Neural progenitor cell (in vitro differentiated cells): ENCODE results near the gene MIER2.

Experiments
- EZH2 ChIP-seq: fragments of 200-600 bp; sonication (generic); IDR thresholded peaks from 2 replicates; pipeline ENCODE4 v1.6.1; 2017; ENCODE audit warnings: antibody characterized with exemption, mild to moderate bottlenecking, moderate library complexity
- EZH2phosphoT487 ChIP-seq: fragments of 200-600 bp; sonication (generic); IDR thresholded peaks from 2 replicates; pipeline ENCODE4 v1.6.1; 2017; ENCODE audit warnings: antibody characterized with exemption
- TF ChIP-seq, protein P1 (sequence below): fragments of 200-600 bp; sonication (generic); IDR thresholded peaks from 2 replicates; pipeline ENCODE4 v1.5.1; 2017; ENCODE audit warnings: antibody characterized with exemption, mild to moderate bottlenecking

DNA sequence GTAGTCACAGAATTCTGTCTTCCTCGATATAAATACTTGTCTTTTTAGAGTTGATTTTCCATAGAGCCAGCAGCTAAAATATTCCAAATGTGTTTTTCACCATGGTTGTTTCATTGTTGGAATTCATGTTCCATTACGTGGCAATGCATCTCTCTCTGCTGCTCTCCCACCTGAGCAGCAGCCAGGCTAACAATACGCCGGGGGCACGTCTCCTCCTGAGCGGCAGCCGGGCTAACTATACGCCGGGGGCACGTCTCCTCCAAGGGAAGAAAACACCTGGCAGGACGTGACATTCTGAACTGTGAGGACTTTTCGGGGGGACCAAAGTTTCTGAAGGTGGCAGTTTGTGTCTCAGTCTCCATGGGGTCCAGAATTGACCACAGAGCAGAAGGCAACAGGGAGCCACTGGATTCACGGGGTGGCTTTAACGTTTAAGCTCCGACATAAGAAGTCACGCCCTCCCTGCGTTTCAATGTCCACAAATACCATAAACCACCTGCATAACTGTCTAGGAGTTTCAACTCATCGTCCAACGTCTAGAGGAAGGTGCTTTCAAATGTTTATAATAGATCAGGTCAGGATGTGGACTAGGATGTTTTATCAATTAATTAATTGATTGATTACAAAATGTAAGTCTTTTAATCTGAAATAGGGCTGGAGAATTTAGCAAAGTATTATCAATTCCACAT is 68.5 kb downstream of the MIER2 start:
- TF ChIP-seq EZH2 (no peak), EZH2phosphoT487 (no peak)
- TF ChIP-seq, protein P1, sequence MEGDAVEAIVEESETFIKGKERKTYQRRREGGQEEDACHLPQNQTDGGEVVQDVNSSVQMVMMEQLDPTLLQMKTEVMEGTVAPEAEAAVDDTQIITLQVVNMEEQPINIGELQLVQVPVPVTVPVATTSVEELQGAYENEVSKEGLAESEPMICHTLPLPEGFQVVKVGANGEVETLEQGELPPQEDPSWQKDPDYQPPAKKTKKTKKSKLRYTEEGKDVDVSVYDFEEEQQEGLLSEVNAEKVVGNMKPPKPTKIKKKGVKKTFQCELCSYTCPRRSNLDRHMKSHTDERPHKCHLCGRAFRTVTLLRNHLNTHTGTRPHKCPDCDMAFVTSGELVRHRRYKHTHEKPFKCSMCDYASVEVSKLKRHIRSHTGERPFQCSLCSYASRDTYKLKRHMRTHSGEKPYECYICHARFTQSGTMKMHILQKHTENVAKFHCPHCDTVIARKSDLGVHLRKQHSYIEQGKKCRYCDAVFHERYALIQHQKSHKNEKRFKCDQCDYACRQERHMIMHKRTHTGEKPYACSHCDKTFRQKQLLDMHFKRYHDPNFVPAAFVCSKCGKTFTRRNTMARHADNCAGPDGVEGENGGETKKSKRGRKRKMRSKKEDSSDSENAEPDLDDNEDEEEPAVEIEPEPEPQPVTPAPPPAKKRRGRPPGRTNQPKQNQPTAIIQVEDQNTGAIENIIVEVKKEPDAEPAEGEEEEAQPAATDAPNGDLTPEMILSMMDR = no peak
